Thyroid gland (tissue), 4 donors: ENCODE measurements around the gene NCOA3. TPM values are rescaled to one million over a fixed set of nuclear protein-coding genes. Genes with fewer than 3 reads are reported as not detected.

Experiments used
- DNase-seq, 2 donors: peaks; one replicate each; pipeline ENCODE4 v3.0.0-alpha.2; 2019
- H3K27ac ChIP-seq, 3 donors: fragments of 200-600 bp; sonication (generic); 1 replicate in 2 of 3; 2 replicates in 1 of 3; pipeline ENCODE4 v1.5.1; 2016 to 2019; ENCODE audit warnings: mild to moderate bottlenecking in 1 of 3, moderate library complexity in 1 of 3
- H3K27me3 ChIP-seq: fragments of 200-600 bp; sonication (generic); one replicate; pipeline ENCODE4 v1.5.1; 2019
- H3K36me3 ChIP-seq, 2 donors: fragments of 200-600 bp; sonication (generic); one replicate each; pipeline ENCODE4 v1.5.1; 2016 to 2019
- H3K4me1 ChIP-seq, 2 donors: fragments of 200-600 bp; sonication (generic); one replicate each; pipeline ENCODE4 v1.5.1; 2017 to 2019
- H3K4me3 ChIP-seq, 3 donors: fragments of 200-600 bp; sonication (generic); replicated peaks in 1 of 3; 1 replicate in 2 of 3; 2 replicates in 1 of 3; pipeline ENCODE4 v1.5.1; 2016; ENCODE audit warnings: mild to moderate bottlenecking in 1 of 3
- H3K9me3 ChIP-seq: fragments of 200-600 bp; sonication (generic); one replicate; pipeline ENCODE4 v1.5.1; 2017
- POLR2A ChIP-seq, 2 donors: fragments of 450-650 bp; IDR thresholded peaks; one replicate each; pipeline ENCODE4 v1.6.1; 2017; ENCODE audit warnings: antibody characterized with exemption in 2 of 2, mild to moderate bottlenecking in 2 of 2, moderate library complexity in 1 of 2
- WGBS, 2 donors: methylation state at CpG; one replicate each; pipeline ENCODE4 v1.1.5; 2017; 5-methylcytosine and 5-hydroxymethylcytosine counted together
- intact Hi-C: fragments of 100-400 bp; cut with DNase I; formaldehyde crosslinking; loops from one replicate; pipeline ENCODE4 v1.15.1; 2023
- total RNA-seq, 4 donors: library from RNA; depleted of rRNA; stranded (reverse); fragments of >200 nt; gene quantifications; one replicate each; pipeline ENCODE4 v1.2.3, GENCODE V29; 2016
- TF ChIP-seq, protein P1 (sequence below), 6 experiments: fragments of 200-600 bp in 3 of 6; fragments of 450-650 bp in 3 of 6; sonication (generic) in 3 of 6; IDR thresholded peaks; one replicate each; pipeline ENCODE4 v1.5.1; 2016 to 2019; ENCODE audit warnings: antibody characterized with exemption in 6 of 6, mild to moderate bottlenecking in 2 of 6, inconsistent platforms in 1 of 6, moderate library complexity in 1 of 6

Gene NCOA3
- total RNA-seq, 4 donors from 2014 or later: 28.7 to 45.2 (median 36.8) TPM

GRCh38 chr20:47610247-47610944 is 108.7 kb downstream of the NCOA3 start:
- Histone ChIP-seq H3K4me3 (no peak overlapping the region), H3K9me3 (no peaks in the 10 kb centered on the region), H3K27ac (no peak overlapping the region), H3K27me3 (no peaks in the 10 kb centered on the region), H3K36me3 (no peaks in the 10 kb centered on the region), H3K4me1 (no peaks in the 10 kb centered on the region)
- no peak for TF ChIP-seq POLR2A (IDR thresholded peaks at IDR 0.05)
- TF ChIP-seq, protein P1, sequence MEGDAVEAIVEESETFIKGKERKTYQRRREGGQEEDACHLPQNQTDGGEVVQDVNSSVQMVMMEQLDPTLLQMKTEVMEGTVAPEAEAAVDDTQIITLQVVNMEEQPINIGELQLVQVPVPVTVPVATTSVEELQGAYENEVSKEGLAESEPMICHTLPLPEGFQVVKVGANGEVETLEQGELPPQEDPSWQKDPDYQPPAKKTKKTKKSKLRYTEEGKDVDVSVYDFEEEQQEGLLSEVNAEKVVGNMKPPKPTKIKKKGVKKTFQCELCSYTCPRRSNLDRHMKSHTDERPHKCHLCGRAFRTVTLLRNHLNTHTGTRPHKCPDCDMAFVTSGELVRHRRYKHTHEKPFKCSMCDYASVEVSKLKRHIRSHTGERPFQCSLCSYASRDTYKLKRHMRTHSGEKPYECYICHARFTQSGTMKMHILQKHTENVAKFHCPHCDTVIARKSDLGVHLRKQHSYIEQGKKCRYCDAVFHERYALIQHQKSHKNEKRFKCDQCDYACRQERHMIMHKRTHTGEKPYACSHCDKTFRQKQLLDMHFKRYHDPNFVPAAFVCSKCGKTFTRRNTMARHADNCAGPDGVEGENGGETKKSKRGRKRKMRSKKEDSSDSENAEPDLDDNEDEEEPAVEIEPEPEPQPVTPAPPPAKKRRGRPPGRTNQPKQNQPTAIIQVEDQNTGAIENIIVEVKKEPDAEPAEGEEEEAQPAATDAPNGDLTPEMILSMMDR (IDR thresholded peaks at IDR 0.05): no peak
- intact Hi-C loops: no loop called here
- DNase-seq: no peak
- WGBS, 2 donors: 79 to 84% methylated on average over 6 of the region's 6 CpGs

- TF ChIP-seq POLR2A (IDR thresholded peaks at IDR 0.05): no peak
- TF ChIP-seq, protein P1 (IDR thresholded peaks at IDR 0.05): no peak
- intact Hi-C loops: no loop called here
- no peak overlapping the region for H3K4me3 ChIP-seq
- H3K36me3 ChIP-seq: no peaks in the 10 kb centered on the region
- H3K9me3 ChIP-seq: no peaks in the 10 kb centered on the region
- H3K27me3 ChIP-seq: no peaks in the 10 kb centered on the region
- DNase-seq: no peak
- no peak overlapping the region for H3K27ac ChIP-seq
- no peaks in the 10 kb centered on the region for H3K4me1 ChIP-seq
Measured at GRCh38 chr20:47610945-47611250, 109.2 kb downstream of the NCOA3 start.

GRCh38 chr20:47611785-47612184 is 110.1 kb downstream of the NCOA3 start:
- H3K27ac ChIP-seq: no peak overlapping the region
- no peaks in the 10 kb centered on the region for H3K9me3 ChIP-seq
- no peak overlapping the region for H3K4me3 ChIP-seq
- no peaks in the 10 kb centered on the region for H3K36me3 ChIP-seq
- DNase-seq: no peak
- H3K4me1 ChIP-seq: no peaks in the 10 kb centered on the region
- TF ChIP-seq POLR2A (IDR thresholded peaks at IDR 0.05): no peak
- TF ChIP-seq, protein P1 (IDR thresholded peaks at IDR 0.05): no peak
- WGBS, 2 donors: 97% methylated on average over 9 of the region's 9 CpGs
- H3K27me3 ChIP-seq: no peaks in the 10 kb centered on the region
- intact Hi-C loops: no loop called here

DNA sequence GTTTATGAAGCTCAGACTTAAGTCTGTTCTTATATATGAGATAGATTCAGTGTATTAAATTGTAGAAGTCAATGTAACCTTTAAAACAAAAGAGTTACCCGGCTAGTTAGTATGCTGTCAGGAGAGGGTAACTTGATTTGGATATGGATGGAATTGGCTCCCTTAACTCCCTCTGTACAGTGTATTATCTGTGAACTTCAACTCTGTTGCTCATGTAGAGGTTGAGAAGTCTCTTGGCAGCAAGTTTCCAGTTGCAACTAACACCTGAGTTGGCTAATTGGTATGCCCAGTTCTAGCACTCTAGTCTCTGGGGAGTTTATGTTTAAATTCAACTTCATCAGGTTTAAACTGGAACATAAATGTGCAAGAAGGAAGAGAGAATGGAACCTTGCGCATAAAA is 111.0 kb downstream of the NCOA3 start:
- DNase-seq: no peak
- no peak overlapping the region for H3K4me3 ChIP-seq
- intact Hi-C loops: no loop called here
- no peaks in the 10 kb centered on the region for H3K9me3 ChIP-seq
- TF ChIP-seq, protein P1 (IDR thresholded peaks at IDR 0.05): no peak
- no peak for TF ChIP-seq POLR2A (IDR thresholded peaks at IDR 0.05)
- no peak overlapping the region for H3K27ac ChIP-seq
- H3K36me3 ChIP-seq: no peaks in the 10 kb centered on the region
- H3K27me3 ChIP-seq: no peaks in the 10 kb centered on the region
- no peaks in the 10 kb centered on the region for H3K4me1 ChIP-seq
- 93 to 96% methylated on average over 2 of the region's 2 CpGs for WGBS, 2 donors

DNA sequence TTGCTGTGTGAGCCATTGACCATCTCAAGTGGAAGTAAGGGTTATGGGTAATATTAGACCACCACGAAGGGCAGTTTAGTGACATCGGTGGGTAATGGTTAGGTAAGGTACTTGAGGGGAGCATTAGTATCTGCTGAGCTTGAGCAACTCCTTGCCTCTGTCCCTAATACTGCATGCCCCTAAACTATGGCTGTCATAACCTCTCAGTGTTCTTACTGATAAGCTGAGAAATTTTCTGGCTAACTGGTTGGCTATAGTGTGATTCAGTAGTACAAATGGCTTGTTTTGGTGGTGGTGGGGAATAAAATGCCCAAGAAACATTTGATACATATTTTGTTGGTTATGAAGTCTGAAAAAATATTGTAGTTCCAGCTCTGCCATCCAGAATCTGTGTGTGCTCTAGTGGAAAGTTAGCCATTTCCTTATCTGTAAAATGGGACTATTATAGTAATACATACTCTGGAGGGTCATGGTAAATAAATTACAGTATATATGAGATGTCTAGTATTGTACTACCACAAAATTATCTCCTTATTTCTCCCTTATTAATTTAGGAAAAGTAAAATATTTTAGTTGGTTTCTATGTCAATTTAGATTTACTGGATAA is 113.1 kb downstream of the NCOA3 start:
- WGBS, 2 donors: 95 to 96% methylated on average over 2 of the region's 2 CpGs
- H3K27me3 ChIP-seq: no peaks in the 10 kb centered on the region
- H3K27ac ChIP-seq: no peak overlapping the region
- no peaks in the 10 kb centered on the region for H3K4me1 ChIP-seq
- DNase-seq: no peak
- no peaks in the 10 kb centered on the region for H3K36me3 ChIP-seq
- TF ChIP-seq, protein P1 (IDR thresholded peaks at IDR 0.05): no peak
- TF ChIP-seq POLR2A (IDR thresholded peaks at IDR 0.05): no peak
- intact Hi-C loops: no loop called here
- H3K4me3 ChIP-seq: no peak overlapping the region
- H3K9me3 ChIP-seq: no peaks in the 10 kb centered on the region
